Measurements from ENCODE around the gene SCAMP5. TPM values are rescaled to one million over a fixed set of nuclear protein-coding genes. Genes with fewer than 3 reads are reported as not detected.
A peak's percentile ranks its signal among the peaks of the same experiment; 100 is the strongest.

The SCAMP5 gene
- total RNA-seq, 6 experiments from 2014 or later = 0.53 to 15.7 (median 7.7) TPM

DNA sequence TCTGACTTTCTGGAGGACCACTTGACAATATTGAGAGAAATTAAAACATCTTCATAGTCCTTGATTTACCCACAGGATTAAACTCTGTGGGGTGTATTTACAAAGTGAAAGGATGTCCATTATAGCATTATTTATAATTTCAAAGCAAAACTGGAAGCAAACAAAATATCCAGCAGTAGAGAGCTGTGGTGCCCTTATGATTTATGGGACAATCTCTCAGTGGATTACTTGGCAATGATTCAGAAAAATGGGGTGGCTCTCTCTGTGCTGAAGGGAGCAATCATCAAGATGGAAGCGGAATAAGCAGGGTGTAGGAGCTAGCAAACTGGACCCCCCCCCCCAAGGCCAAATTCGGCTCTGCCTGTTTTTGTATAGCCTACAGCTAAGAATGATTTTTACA is 37.0 kb downstream of the SCAMP5 start:
- Histone ChIP-seq H3K27me3 (no peaks in the 10 kb centered on the region), H3K36me3 (no peaks in the 10 kb centered on the region), H3K4me3 (no peak overlapping the region), H3K27ac (no peak overlapping the region), H3K4me1 (peaks cover 0 to 11% (median 0%) of the 10 kb centered on the region in 4 donors), H3K9me3 (no peaks in the 10 kb centered on the region)
- intact Hi-C loops (cut with DNase I) = no loop called here
- TF ChIP-seq POLR2A (IDR thresholded peaks at IDR 0.05) = no peak
- TF ChIP-seq, protein P1, sequence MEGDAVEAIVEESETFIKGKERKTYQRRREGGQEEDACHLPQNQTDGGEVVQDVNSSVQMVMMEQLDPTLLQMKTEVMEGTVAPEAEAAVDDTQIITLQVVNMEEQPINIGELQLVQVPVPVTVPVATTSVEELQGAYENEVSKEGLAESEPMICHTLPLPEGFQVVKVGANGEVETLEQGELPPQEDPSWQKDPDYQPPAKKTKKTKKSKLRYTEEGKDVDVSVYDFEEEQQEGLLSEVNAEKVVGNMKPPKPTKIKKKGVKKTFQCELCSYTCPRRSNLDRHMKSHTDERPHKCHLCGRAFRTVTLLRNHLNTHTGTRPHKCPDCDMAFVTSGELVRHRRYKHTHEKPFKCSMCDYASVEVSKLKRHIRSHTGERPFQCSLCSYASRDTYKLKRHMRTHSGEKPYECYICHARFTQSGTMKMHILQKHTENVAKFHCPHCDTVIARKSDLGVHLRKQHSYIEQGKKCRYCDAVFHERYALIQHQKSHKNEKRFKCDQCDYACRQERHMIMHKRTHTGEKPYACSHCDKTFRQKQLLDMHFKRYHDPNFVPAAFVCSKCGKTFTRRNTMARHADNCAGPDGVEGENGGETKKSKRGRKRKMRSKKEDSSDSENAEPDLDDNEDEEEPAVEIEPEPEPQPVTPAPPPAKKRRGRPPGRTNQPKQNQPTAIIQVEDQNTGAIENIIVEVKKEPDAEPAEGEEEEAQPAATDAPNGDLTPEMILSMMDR (IDR thresholded peaks at IDR 0.05) = no peak
- no peak for ATAC-seq
- no peak for DNase-seq
- 95% methylated on average over 2 of the region's 2 CpGs for WGBS (ENCODE audit: insufficient coverage, low coverage, low lambda C conversion rate, missing lambda C conversion rate)

DNA sequence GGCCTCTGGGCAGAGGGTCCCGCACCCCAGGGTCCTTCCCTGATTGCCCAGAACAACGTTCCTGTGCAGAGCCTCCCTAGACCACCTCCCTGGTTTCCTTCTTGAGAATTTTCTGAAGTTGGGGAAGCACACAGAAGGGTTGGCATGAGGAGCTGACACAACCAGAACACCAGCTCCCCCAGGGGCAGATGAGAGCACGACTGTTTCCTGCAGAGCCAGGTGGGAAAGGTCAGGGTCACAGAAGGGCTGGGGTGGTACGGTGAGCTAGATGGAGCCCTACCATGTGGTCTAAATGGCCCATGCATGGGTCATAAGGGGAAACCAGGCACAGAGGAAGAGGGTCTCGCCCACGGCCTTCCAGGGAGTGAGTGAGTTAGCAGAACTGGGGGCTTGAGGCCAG is 38.4 kb downstream of the SCAMP5 start:
- H3K4me3 ChIP-seq = no peak overlapping the region
- ATAC-seq = no peak
- intact Hi-C loops (cut with DNase I) = no loop called here

DNA sequence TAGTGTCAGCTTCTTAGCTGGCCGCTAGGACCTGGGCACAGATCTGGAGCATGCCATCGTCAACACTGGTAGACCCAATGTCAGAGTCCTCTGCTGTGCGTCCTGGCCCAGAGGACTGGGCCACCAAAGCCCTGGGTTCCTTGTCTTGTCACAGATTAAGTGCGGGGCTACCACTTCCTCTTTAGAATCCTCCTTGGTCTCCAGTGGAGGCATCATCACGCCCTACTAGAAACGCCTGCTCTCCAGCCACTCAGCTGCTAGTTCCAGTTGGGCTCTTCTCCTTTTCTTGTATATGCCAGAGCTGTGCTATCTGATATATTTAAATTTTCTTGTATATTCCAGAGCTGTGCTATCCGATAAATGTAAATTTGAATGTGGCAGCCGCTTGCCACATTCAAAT is 39.3 kb downstream of the SCAMP5 start:
- TF ChIP-seq, protein P1 (IDR thresholded peaks at IDR 0.05) = no peak
- no peak for TF ChIP-seq POLR2A (IDR thresholded peaks at IDR 0.05)
- no peaks in the 10 kb centered on the region for H3K36me3 ChIP-seq
- intact Hi-C loops (cut with DNase I) = no loop called here
- no peak for DNase-seq
- ATAC-seq = peak in 3 of 4 donors; percentile 14 to 45 (median 25)
- no peak overlapping the region for H3K27ac ChIP-seq
- H3K9me3 ChIP-seq = no peaks in the 10 kb centered on the region
- H3K27me3 ChIP-seq = no peaks in the 10 kb centered on the region
- peaks cover 0 to 7% (median 0%) of the 10 kb centered on the region in 4 donors for H3K4me1 ChIP-seq
- 81% methylated on average over 5 of the region's 8 CpGs for WGBS (ENCODE audit: insufficient coverage, low coverage, low lambda C conversion rate, missing lambda C conversion rate)
- no peak overlapping the region for H3K4me3 ChIP-seq

More for the DNA sequence above, 38.4 kb downstream of the SCAMP5 start:
- no peaks in the 10 kb centered on the region for H3K9me3 ChIP-seq
- H3K27ac ChIP-seq = no peak overlapping the region
- H3K36me3 ChIP-seq = no peaks in the 10 kb centered on the region
- WGBS (ENCODE audit: insufficient coverage, low coverage, low lambda C conversion rate, missing lambda C conversion rate) = 80% methylated on average over 5 of the region's 6 CpGs
- H3K27me3 ChIP-seq = no peaks in the 10 kb centered on the region
- peaks cover 0 to 11% (median 0%) of the 10 kb centered on the region in 4 donors for H3K4me1 ChIP-seq
- no peak for DNase-seq
- TF ChIP-seq, protein P1 (IDR thresholded peaks at IDR 0.05) = no peak
- no peak for TF ChIP-seq POLR2A (IDR thresholded peaks at IDR 0.05)

DNA sequence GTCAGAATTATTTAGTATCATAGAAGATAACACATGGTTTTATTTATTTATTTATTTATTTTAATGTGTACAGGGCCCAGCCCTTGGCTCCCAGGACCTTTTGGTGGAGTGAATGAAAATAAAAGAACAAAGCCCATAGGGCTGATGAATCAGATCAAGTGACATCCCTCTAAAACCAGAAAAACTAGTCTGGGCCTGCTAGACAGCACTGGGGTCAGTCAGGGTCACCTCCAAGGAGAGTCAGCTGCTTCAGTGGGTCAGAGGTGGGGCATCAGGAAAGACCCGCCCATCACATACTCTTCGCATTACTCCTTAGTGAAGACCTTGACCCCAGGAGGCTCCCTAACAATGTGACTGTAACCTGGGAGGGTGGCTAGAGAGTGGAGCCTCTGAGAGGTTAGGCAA is 40.9 kb downstream of the SCAMP5 start:
- 73% methylated on average over 2 of the region's 2 CpGs for WGBS (ENCODE audit: insufficient coverage, low coverage, low lambda C conversion rate, missing lambda C conversion rate)
- H3K27me3 ChIP-seq = no peaks in the 10 kb centered on the region
- no peaks in the 10 kb centered on the region for H3K4me1 ChIP-seq
- no peaks in the 10 kb centered on the region for H3K36me3 ChIP-seq
- DNase-seq (no peak), ATAC-seq (peak in 1 of 4 donors; percentile 21)
- TF ChIP-seq, protein P1 (IDR thresholded peaks at IDR 0.05) = no peak
- TF ChIP-seq POLR2A (IDR thresholded peaks at IDR 0.05) = no peak
- H3K27ac ChIP-seq = no peak overlapping the region
- H3K4me3 ChIP-seq = no peak overlapping the region
- H3K9me3 ChIP-seq = no peaks in the 10 kb centered on the region
- intact Hi-C loops (cut with DNase I) = no loop called here

DNA sequence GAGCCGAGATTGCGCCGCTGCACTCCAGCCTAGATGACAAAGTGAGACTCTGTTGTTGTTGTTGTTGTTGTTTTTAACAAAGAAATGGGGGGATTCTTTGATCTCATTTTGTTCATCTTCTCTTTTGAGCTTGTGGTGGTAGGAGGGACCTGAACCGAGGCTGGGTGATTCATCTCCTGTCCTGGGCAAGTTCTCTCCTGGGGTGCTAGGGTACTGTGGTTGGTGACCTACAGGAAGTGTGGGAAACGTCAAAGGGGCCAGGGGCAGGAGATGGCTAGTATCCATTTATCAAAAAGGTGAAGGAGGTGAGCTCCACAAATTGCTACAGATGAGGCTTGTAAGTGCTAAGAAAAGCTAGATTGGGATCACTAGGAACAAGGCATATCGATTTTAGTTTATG is 42.3 kb downstream of the SCAMP5 start:
- Histone ChIP-seq H3K27ac (no peak overlapping the region), H3K4me3 (no peak overlapping the region), H3K9me3 (no peaks in the 10 kb centered on the region), H3K4me1 (peaks cover 0 to 2% (median under 1%) of the 10 kb centered on the region in 4 donors), H3K27me3 (no peaks in the 10 kb centered on the region), H3K36me3 (no peaks in the 10 kb centered on the region)
- WGBS (ENCODE audit: insufficient coverage, low coverage, low lambda C conversion rate, missing lambda C conversion rate) = 57% methylated on average over 4 of the region's 6 CpGs
- TF ChIP-seq, protein P1 (IDR thresholded peaks at IDR 0.05) = no peak
- no peak for TF ChIP-seq POLR2A (IDR thresholded peaks at IDR 0.05)
- ATAC-seq (no peak), DNase-seq (no peak)
- intact Hi-C loops (cut with DNase I) = no loop called here

Data from right lobe of liver (tissue), 6 donors.